Measurements from ENCODE around the gene AMIGO2.

The AMIGO2 gene

GRCh38 chr12:47034661-47035060, 45.1 kb downstream of the AMIGO2 start:
- no peak for TF ChIP-seq CTCF (IDR thresholded peaks at IDR 0.05; ENCODE audit: insufficient read depth, low read length, poor library complexity, severe bottlenecking)
- H3K9me2 ChIP-seq (replicated peaks; ENCODE audit: insufficient read depth, low read length): no peaks in the 10 kb centered on the region
- H3K27me3 ChIP-seq (ENCODE audit: low read length): no peaks in the 10 kb centered on the region
- H3K79me2 ChIP-seq (ENCODE audit: insufficient read depth, low read length): no peaks in the 10 kb centered on the region
- no peak overlapping the region for H3K4me2 ChIP-seq (ENCODE audit: low read depth, low read length, poor library complexity, severe bottlenecking)
- H3K4me3 ChIP-seq (ENCODE audit: insufficient read depth, low read length, poor library complexity, severe bottlenecking): no peak overlapping the region
- H2AFZ ChIP-seq (ENCODE audit: low read depth, low read length, severe bottlenecking): no peak overlapping the region
- no peak overlapping the region for H3K9ac ChIP-seq (ENCODE audit: low read length)
- H3K27ac ChIP-seq (ENCODE audit: low read depth, low read length): no peak overlapping the region
- no peaks in the 10 kb centered on the region for H4K20me1 ChIP-seq (ENCODE audit: low read depth, low read length)
- no peaks in the 10 kb centered on the region for H3K36me3 ChIP-seq (ENCODE audit: low read length)
- no peaks in the 10 kb centered on the region for H3F3A ChIP-seq (ENCODE audit: insufficient read depth)
- no peaks in the 10 kb centered on the region for H3K9me3 ChIP-seq (ENCODE audit: insufficient read depth, low read length)

- no peak for TF ChIP-seq CTCF (IDR thresholded peaks at IDR 0.05; ENCODE audit: insufficient read depth, low read length, poor library complexity, severe bottlenecking)
- no peak for TF ChIP-seq EZH2phosphoT487 (conservative IDR thresholded peaks at IDR 0.05; ENCODE audit: low read length)
- Histone ChIP-seq H3K27me3 (ENCODE audit: low read length) (no peaks in the 10 kb centered on the region), H3F3A (ENCODE audit: insufficient read depth) (no peaks in the 10 kb centered on the region), H3K27ac (ENCODE audit: low read depth, low read length) (no peak overlapping the region), H3K36me3 (ENCODE audit: low read length) (no peaks in the 10 kb centered on the region), H3K9me3 (ENCODE audit: insufficient read depth, low read length) (no peaks in the 10 kb centered on the region), H3K4me2 (ENCODE audit: low read depth, low read length, poor library complexity, severe bottlenecking) (no peak overlapping the region), H2AFZ (ENCODE audit: low read depth, low read length, severe bottlenecking) (no peak overlapping the region), H4K20me1 (ENCODE audit: low read depth, low read length) (no peaks in the 10 kb centered on the region), H3K79me2 (ENCODE audit: insufficient read depth, low read length) (no peaks in the 10 kb centered on the region), H3K9ac (ENCODE audit: low read length) (no peak overlapping the region), H3K9me2 (replicated peaks; ENCODE audit: insufficient read depth, low read length) (no peaks in the 10 kb centered on the region), H3K4me3 (ENCODE audit: insufficient read depth, low read length, poor library complexity, severe bottlenecking) (no peak overlapping the region)
These were observed 45.8 kb downstream of the AMIGO2 start for GRCh38 chr12:47033789-47034555.

GRCh38 chr12:47033081-47033480, 46.7 kb downstream of the AMIGO2 start:
- Histone ChIP-seq H3K4me3 (ENCODE audit: insufficient read depth, low read length, poor library complexity, severe bottlenecking) (no peak overlapping the region), H2AFZ (ENCODE audit: low read depth, low read length, severe bottlenecking) (peak overlapping the region; percentile 15), H3F3A (ENCODE audit: insufficient read depth) (no peaks in the 10 kb centered on the region), H3K9me3 (ENCODE audit: insufficient read depth, low read length) (no peaks in the 10 kb centered on the region), H3K36me3 (ENCODE audit: low read length) (no peaks in the 10 kb centered on the region), H3K27ac (ENCODE audit: low read depth, low read length) (no peak overlapping the region), H3K9me2 (replicated peaks; ENCODE audit: insufficient read depth, low read length) (no peaks in the 10 kb centered on the region), H3K79me2 (ENCODE audit: insufficient read depth, low read length) (no peaks in the 10 kb centered on the region), H4K20me1 (ENCODE audit: low read depth, low read length) (no peaks in the 10 kb centered on the region), H3K4me2 (ENCODE audit: low read depth, low read length, poor library complexity, severe bottlenecking) (no peak overlapping the region), H3K9ac (ENCODE audit: low read length) (no peak overlapping the region), H3K27me3 (ENCODE audit: low read length) (no peaks in the 10 kb centered on the region)
- TF ChIP-seq CTCF (IDR thresholded peaks at IDR 0.05; ENCODE audit: insufficient read depth, low read length, poor library complexity, severe bottlenecking) (no peak), EZH2phosphoT487 (conservative IDR thresholded peaks at IDR 0.05; ENCODE audit: low read length) (no peak)
